Ecto neural progenitor cell (in vitro differentiated cells): ENCODE data around the gene HOXA4.

Experiments
- DNase-seq: peaks from one replicate; pipeline ENCODE4 v3.0.0-alpha.2; 2018; ENCODE audit warnings: low spot score

Gene HOXA4

GRCh38 chr7:27116031-27116961 is 14.3 kb downstream of the HOXA4 start:
- DNase-seq: no peak

DNA sequence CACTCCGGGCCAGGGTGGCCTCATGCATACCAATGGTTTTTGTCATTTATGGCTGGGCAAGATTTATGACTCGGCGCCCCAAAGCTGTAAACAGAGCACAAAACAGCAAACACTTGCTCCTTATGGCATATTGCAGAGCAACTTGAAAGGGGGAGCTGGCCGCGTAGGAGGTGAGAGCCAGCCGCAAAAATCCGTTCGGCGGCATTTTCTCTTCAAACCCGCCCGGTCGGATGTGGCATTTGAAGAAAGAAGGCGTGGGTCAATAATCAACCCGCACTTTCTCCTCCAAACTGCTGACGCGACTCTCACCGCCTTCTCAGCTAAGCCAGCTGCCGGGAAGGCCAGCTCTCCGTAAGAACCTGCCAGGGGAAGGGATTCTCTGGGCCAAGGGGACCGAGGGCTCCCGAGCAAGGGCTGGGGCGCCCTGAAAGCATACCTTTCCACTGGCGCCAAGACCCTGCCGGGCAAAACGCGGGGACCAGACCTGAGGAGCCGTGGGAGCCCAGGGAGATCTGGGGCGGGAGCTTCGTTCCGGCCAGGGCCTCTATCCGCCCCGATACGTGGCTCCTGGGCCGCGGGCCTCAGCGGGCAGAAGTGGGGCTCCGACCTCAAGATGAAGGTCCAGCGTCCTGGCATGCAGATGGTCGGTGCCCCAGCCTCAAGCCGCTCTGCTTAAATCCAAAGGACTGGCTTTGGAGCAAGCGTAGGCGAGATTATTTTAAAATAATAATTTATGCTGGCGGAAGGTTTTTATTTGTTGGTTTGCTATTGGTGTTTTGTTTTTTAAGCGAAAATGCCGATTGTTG is 15.1 kb downstream of the HOXA4 start:
- DNase-seq: no peak

DNA sequence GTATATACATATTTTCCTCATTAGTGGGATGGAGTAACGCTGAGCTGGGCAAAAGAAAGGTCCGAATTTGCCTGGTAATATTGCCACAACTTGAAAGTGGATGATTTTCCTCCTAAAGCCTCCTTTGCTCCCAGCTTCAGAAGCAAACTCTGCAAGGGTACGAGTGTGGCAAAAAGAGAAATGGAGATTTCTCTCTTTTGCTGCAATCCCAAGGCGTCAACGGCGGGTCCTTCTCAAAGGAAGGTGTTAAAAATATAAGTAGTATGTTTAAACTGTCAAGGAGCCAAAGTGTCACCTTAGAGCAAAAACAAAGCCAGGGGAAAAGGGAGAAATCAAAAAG is 15.7 kb downstream of the HOXA4 start:
- no peak for DNase-seq

GRCh38 chr7:27113991-27114769 is 16.4 kb downstream of the HOXA4 start:
- DNase-seq: no peak

GRCh38 chr7:27112955-27113949 is 17.3 kb downstream of the HOXA4 start:
- DNase-seq: peak; percentile 64

DNA sequence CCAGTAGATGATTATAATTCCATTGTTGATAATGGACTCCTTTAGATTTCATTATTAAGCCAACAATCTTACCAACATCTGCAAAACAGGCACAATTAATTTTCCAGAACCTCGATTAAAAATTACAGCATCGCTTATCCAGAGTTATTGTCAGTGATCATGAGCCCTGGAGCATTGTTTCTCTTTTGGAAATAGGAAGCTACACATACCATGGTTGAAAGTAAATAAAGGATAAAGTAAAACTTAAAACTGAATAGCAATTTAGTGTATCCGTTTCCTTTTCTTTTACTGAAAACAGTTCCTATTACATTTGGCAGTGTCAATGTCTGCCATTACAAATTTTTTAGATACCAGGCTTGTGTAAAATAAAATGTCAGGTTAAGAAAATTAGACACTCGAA is 18.2 kb downstream of the HOXA4 start:
- no peak for DNase-seq

GRCh38 chr7:27111751-27112277 is 18.7 kb downstream of the HOXA4 start:
- DNase-seq: no peak

DNA sequence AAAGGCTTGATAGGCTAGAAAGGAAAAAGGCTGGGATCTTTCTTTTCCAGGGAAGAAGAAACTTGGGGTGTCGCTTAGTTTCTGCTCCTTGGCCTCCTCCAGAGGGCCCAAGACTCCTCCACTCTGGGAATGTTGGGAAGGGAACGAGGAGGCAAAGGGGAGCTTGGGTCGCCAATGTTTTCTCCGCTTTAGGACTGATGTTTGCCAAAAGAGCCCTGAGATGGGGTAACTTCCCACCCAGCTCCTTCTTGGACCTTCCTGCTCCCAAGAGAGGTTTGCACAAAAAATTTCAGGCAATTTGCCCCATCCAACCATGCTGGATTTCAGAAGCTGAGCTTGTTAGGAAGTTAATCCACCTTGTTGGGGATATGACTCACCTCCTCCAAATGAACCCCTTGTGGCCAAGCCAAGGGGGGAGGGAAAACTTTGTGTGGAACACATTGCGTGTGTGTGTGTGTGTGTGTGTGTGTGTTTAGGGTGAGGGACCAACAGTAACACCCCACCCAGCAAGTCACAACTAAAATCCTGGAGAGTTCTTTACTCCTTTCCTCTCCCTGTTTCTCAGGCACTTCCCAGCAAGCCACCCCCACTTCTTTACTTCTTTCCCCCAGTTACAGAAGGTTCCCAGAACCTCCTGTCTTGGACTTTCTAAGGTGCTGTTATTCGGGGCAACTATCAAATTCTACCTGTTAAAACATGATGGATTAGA is 19.4 kb downstream of the HOXA4 start:
- no peak for DNase-seq

GRCh38 chr7:27110186-27111031 is 20.1 kb downstream of the HOXA4 start:
- DNase-seq: peak; percentile 68

- DNase-seq: no peak
Observed at GRCh38 chr7:27109466-27110185, 20.9 kb downstream of the HOXA4 start.

- DNase-seq: peak; percentile 57
Observed at GRCh38 chr7:27108390-27109127, 22.0 kb downstream of the HOXA4 start.

DNA sequence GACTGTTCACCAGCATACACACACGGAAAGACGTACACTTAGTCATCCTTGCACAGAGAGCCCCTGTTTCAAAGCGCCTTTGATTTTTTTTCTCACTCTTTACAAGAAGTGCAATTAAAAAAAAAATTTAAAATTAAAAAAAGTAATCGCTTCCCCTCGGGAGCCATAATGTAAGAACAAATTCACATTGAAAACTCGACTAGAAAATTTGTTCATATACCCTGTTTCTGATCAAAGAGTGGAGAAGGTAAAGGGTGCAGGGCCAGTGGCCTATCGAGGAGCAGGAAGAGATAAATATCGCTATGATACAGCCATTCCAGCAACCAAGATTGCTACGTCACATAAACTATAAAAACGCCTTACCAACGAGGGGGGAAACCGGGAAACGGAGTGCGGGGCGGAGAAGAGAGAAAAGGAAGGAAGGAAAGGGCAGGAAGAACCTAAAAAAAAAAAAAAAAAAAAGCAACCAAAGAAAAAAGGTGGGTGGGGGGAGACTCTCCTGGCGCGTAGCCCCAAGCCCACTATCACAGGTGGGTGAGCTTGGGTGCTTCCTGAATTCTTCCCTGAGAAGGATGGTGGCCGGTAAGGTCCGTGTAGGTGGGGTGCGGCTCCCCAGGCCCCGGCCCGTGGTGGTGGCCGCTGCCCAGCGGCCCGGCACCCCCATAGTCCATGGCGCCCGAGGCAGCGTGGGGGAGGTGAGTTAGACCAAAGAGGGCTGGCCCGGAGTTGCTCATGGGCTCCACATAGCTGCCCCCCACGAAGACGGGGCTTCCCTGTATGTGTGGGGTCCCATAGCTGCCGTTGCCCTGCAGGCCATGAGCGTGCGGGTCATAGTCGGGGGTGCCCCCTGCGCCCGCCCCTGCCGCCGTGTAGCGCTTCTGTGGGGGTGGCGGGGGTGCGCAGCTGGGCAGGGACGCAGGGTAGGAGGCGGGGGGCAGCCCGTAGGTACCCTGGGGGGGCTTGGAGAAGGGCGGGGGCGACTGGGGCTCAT is 22.9 kb downstream of the HOXA4 start:
- DNase-seq: no peak

DNA sequence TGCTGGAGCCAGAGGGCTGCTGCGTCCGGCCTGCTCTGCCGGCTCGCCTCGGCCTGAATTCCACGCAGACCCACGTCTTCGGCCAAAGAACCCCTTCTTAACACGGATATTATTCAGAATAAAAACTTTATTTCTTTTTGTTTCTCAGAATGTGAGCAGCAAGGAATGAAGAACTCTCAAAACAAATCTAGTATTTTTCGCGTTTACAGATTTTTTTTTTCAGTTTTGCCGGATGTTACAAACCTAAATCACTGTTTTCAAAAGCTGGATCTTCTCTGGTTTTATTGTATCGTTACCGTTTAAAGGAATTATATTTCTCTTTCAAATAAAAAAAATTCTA is 23.7 kb downstream of the HOXA4 start:
- DNase-seq: no peak

GRCh38 chr7:27106181-27106900 is 24.2 kb downstream of the HOXA4 start:
- peak; percentile 75 for DNase-seq

GRCh38 chr7:27105301-27106031 is 25.1 kb downstream of the HOXA4 start:
- no peak for DNase-seq
